PC-9 (cell line): Measurements from ENCODE around the gene KCNK10.

ENCODE experiments used
- EZH2 ChIP-seq: fragments of 200-600 bp; sonication (generic); IDR thresholded peaks from 2 replicates; pipeline ENCODE4 v1.8.0; 2017; ENCODE audit warnings: antibody characterized with exemption, low read depth
- TF ChIP-seq, protein P1 (sequence below): fragments of 200-600 bp; sonication (generic); conservative IDR thresholded peaks from 2 replicates; pipeline ENCODE4 v1.6.1; 2017; ENCODE audit warnings: mixed run types, antibody characterized with exemption, mild to moderate bottlenecking, moderate library complexity

DNA sequence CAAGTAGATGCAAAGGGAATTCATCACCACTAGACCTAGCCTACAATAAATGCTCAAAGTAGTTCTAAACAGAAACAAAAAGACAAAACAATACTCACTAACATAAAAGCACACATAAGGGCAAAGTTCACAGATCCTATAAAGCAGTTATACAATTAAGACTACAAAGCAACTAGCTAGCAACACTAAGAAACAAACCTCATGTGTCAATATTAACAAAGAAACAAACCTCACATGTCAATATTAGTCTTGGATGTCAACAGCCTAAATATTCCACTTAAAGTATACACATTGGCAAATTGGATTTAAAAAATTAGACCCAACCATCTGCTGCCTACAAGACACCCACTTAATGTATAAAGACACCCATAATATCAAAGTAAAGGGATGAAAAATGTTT is 152.7 kb downstream of the KCNK10 start:
- no peak for TF ChIP-seq EZH2
- TF ChIP-seq, protein P1, sequence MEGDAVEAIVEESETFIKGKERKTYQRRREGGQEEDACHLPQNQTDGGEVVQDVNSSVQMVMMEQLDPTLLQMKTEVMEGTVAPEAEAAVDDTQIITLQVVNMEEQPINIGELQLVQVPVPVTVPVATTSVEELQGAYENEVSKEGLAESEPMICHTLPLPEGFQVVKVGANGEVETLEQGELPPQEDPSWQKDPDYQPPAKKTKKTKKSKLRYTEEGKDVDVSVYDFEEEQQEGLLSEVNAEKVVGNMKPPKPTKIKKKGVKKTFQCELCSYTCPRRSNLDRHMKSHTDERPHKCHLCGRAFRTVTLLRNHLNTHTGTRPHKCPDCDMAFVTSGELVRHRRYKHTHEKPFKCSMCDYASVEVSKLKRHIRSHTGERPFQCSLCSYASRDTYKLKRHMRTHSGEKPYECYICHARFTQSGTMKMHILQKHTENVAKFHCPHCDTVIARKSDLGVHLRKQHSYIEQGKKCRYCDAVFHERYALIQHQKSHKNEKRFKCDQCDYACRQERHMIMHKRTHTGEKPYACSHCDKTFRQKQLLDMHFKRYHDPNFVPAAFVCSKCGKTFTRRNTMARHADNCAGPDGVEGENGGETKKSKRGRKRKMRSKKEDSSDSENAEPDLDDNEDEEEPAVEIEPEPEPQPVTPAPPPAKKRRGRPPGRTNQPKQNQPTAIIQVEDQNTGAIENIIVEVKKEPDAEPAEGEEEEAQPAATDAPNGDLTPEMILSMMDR, result no peak
